Ovary (tissue), 9 donors: Measurements from ENCODE around the gene SNX13. TPM values are rescaled to one million over a fixed set of nuclear protein-coding genes. Genes with fewer than 3 reads are reported as not detected.

Experiments
- DNase-seq, 5 donors: peaks; one replicate each; pipeline ENCODE4 v3.0.0-alpha.2; 2019 to 2020
- H3K27ac ChIP-seq, 2 donors: fragments of 200-600 bp; one replicate each; pipeline versions ENCODE4 v1.5.1 to v1.8.0; 2019 to 2022
- H3K27me3 ChIP-seq: fragments of 200-600 bp; one replicate; pipeline ENCODE4 v1.8.0; 2022
- H3K36me3 ChIP-seq: fragments of 200-600 bp; sonication (generic); one replicate; pipeline ENCODE4 v1.5.1; 2019
- H3K4me1 ChIP-seq: one replicate; pipeline ENCODE4 v1.8.1; 2013; ENCODE audit warnings: mild to moderate bottlenecking, moderate library complexity; ENCODE audit not compliant: insufficient read depth
- H3K4me3 ChIP-seq: fragments of 200-600 bp; sonication (generic); one replicate; pipeline ENCODE4 v1.5.1; 2017
- H3K9me3 ChIP-seq, 2 donors: fragments of 200-600 bp in 1 of 2; sonication (generic) in 1 of 2; one replicate each; pipeline versions ENCODE4 v1.5.1 to v1.8.1; 2013 to 2019; ENCODE audit warnings: mild to moderate bottlenecking in 1 of 2, moderate library complexity in 1 of 2
- CTCF ChIP-seq, 3 donors: fragments of 450-650 bp in 2 of 3; fragments of 200-600 bp in 1 of 3; IDR thresholded peaks; one replicate each; pipeline versions ENCODE4 v1.5.1 to v1.8.0; 2016 to 2022; ENCODE audit warnings: antibody characterized with exemption in 3 of 3, mild to moderate bottlenecking in 1 of 3
- EP300 ChIP-seq: sonication (generic); formaldehyde crosslinking; IDR thresholded peaks from one replicate; pipeline ENCODE4 v1.6.1; 2017; ENCODE audit warnings: antibody characterized with exemption
- POLR2A ChIP-seq: fragments of 450-650 bp; IDR thresholded peaks from one replicate; pipeline ENCODE4 v1.6.1; 2017; ENCODE audit warnings: antibody characterized with exemption, mild to moderate bottlenecking, moderate library complexity
- WGBS, 3 donors: extraction: QIAGEN DNeasy Blood & Tissue Kit in 1 of 3; methylation state at CpG; one replicate each; pipeline versions ENCODE4 v1.1.5 to v1.1.7; 2013 to 2017; 5-methylcytosine and 5-hydroxymethylcytosine counted together
- intact Hi-C, 4 donors: fragments of 100-400 bp; cut with DNase I; formaldehyde crosslinking; loops; one replicate each; pipeline versions ENCODE4 v1.11.0 to v1.15.1; 2022 to 2023
- polyA plus RNA-seq, 2 donors: library from polyadenylated mRNA; stranded (reverse); fragments of 200-250 nt in 1 of 2; fragments of 350-450 nt in 1 of 2; fragmentation: Illumina TruSeq in 1 of 2; extraction: RNeasy Lipid Tissue Mini Kit (QIAGEN cat#74804) in 1 of 2; gene quantifications; one replicate each; pipeline ENCODE4 v1.2.3, GENCODE V29; 2013 to 2014
- total RNA-seq, 7 donors: library from RNA; depleted of rRNA in 2 of 7; stranded (reverse); fragments of >200 nt in 2 of 7; fragmentation: NEBNext Ultra II Directional in 3 of 7; extraction: Animal tissue kit (Norgen Biotek cat#: 25700) in 3 of 7; gene quantifications; one replicate each; pipeline versions ENCODE4 v1.1.0 to v1.2.4, GENCODE V29; 2016 to 2023
- donor health status: DM: no; HTN: no; CAD: no; lungs with moderate emphysema.
- donor health status: DM: no; HTN: no; CAD: no.
- donor health status: Bipolar disorder and iron deficiency.
- donor health status: DM: yes; HTN: yes; CAD: no.
- donor health status: DM: no; HTN: no; CAD: no.
- donor health status: DM: yes; HTN: yes; CAD: no.

The SNX13 gene
- total and polyA plus RNA-seq, 9 donors, result 12.1 to 51.1 (median 46.1) TPM

GRCh38 chr7:17983221-17984062 lies 43.1 kb upstream of the SNX13 start:
- no peak for DNase-seq
- intact Hi-C loops, result no loop called here
- Histone ChIP-seq H3K4me1 (no peaks in the 10 kb centered on the region), H3K36me3 (no peaks in the 10 kb centered on the region), H3K27me3 (no peaks in the 10 kb centered on the region), H3K9me3 (no peaks in the 10 kb centered on the region), H3K27ac (no peak overlapping the region), H3K4me3 (no peak overlapping the region)
- 40 to 69% (median 68%) methylated on average over 3 of the region's 3 CpGs for WGBS, 3 donors
- TF ChIP-seq EP300 (no peak), POLR2A (no peak), CTCF (IDR thresholded peaks at IDR 0.05) (no peak)

- H3K27ac ChIP-seq, result no peak overlapping the region
- 45 to 80% (median 46%) methylated on average over 2 of the region's 2 CpGs for WGBS, 3 donors
- intact Hi-C loops, result no loop called here
- no peaks in the 10 kb centered on the region for H3K27me3 ChIP-seq
- DNase-seq, result no peak
- no peaks in the 10 kb centered on the region for H3K4me1 ChIP-seq
- no peaks in the 10 kb centered on the region for H3K9me3 ChIP-seq
- H3K4me3 ChIP-seq, result no peak overlapping the region
- TF ChIP-seq POLR2A (no peak), EP300 (no peak), CTCF (IDR thresholded peaks at IDR 0.05) (no peak)
- H3K36me3 ChIP-seq, result no peaks in the 10 kb centered on the region
Observed at GRCh38 chr7:17976952-17977351, 36.7 kb upstream of the SNX13 start.

- no peaks in the 10 kb centered on the region for H3K9me3 ChIP-seq
- no peaks in the 10 kb centered on the region for H3K36me3 ChIP-seq
- intact Hi-C loops, result no loop called here
- 42 to 43% (median 43%) methylated on average over 2 of the region's 2 CpGs for WGBS, 3 donors
- no peaks in the 10 kb centered on the region for H3K4me1 ChIP-seq
- H3K27me3 ChIP-seq, result no peaks in the 10 kb centered on the region
- no peak overlapping the region for H3K4me3 ChIP-seq
- no peak for DNase-seq
- TF ChIP-seq CTCF (IDR thresholded peaks at IDR 0.05), result no peak
- no peak for TF ChIP-seq POLR2A
- no peak overlapping the region for H3K27ac ChIP-seq
Observed at GRCh38 chr7:17971411-17971810, 31.1 kb upstream of the SNX13 start.

- WGBS, 3 donors, result 46 to 53% (median 50%) methylated on average over 5 of the region's 5 CpGs
- Histone ChIP-seq H3K4me1 (no peaks in the 10 kb centered on the region), H3K36me3 (no peaks in the 10 kb centered on the region), H3K9me3 (no peaks in the 10 kb centered on the region), H3K4me3 (no peak overlapping the region), H3K27ac (no peak overlapping the region), H3K27me3 (no peaks in the 10 kb centered on the region)
- DNase-seq, result no peak
- TF ChIP-seq EP300 (no peak), POLR2A (no peak), CTCF (IDR thresholded peaks at IDR 0.05) (no peak)
- intact Hi-C loops, result loop anchor here in 1 of 4 donors (5.0 kb wide), 1 partner anchor 163 kb away; no protein-coding TSS in a partner anchor
Observed at GRCh38 chr7:17968791-17969715, 28.8 kb upstream of the SNX13 start.
